Colon (tissue), 2 donors: ENCODE results near the gene CLCN5.

Experiments used
- FAIRE-seq: peaks from 2 replicates; lab custom pipeline; 2012; peaks lifted over from hg19 to GRCh38; lab: Jason Lieb, UNC
- donor health status: control.
- donor health status: control.

Gene CLCN5

GRCh38 chrX:49934148-49934547 is 11.8 kb downstream of the CLCN5 start:
- no peak for FAIRE-seq

- no peak for FAIRE-seq
These were observed 12.3 kb downstream of the CLCN5 start for GRCh38 chrX:49934729-49935128.

GRCh38 chrX:49947781-49948180 is 25.4 kb downstream of the CLCN5 start:
- FAIRE-seq: no peak

- no peak for FAIRE-seq
These were observed 27.6 kb downstream of the CLCN5 start for GRCh38 chrX:49949961-49950360.

GRCh38 chrX:49951524-49952193 is 29.3 kb downstream of the CLCN5 start:
- no peak for FAIRE-seq

- no peak for FAIRE-seq
These were observed 33.9 kb downstream of the CLCN5 start for GRCh38 chrX:49956313-49956712.

GRCh38 chrX:49958727-49959485 is 36.5 kb downstream of the CLCN5 start:
- FAIRE-seq: no peak

GRCh38 chrX:49959602-49960001 is 37.2 kb downstream of the CLCN5 start:
- FAIRE-seq: no peak

- no peak for FAIRE-seq
These were observed 37.7 kb downstream of the CLCN5 start for GRCh38 chrX:49960061-49960460.

- FAIRE-seq: no peak
These were observed 48.3 kb downstream of the CLCN5 start for GRCh38 chrX:49970674-49971073.

- FAIRE-seq: peak; percentile 79
These were observed 50.0 kb downstream of the CLCN5 start for GRCh38 chrX:49972328-49972860.

GRCh38 chrX:49976682-49977197 is 54.3 kb downstream of the CLCN5 start:
- FAIRE-seq: no peak

- no peak for FAIRE-seq
These were observed 55.1 kb downstream of the CLCN5 start for GRCh38 chrX:49977319-49978090.

- FAIRE-seq: no peak
These were observed 55.8 kb downstream of the CLCN5 start for GRCh38 chrX:49978176-49978575.

GRCh38 chrX:49986058-49986457 is 63.7 kb downstream of the CLCN5 start:
- peak; percentile 18 for FAIRE-seq

- no peak for FAIRE-seq
These were observed 65.3 kb downstream of the CLCN5 start for GRCh38 chrX:49987651-49988050.

- FAIRE-seq: no peak
These were observed 65.7 kb downstream of the CLCN5 start for GRCh38 chrX:49988143-49988542.

- FAIRE-seq: no peak
These were observed 69.4 kb downstream of the CLCN5 start for GRCh38 chrX:49991758-49992157.

GRCh38 chrX:49992853-49993252 is 70.5 kb downstream of the CLCN5 start:
- FAIRE-seq: no peak

- FAIRE-seq: no peak
These were observed 71.3 kb downstream of the CLCN5 start for GRCh38 chrX:49993661-49994060.

GRCh38 chrX:49995107-49995731 is 72.8 kb downstream of the CLCN5 start:
- FAIRE-seq: no peak
